Ascending aorta (tissue), 2 donors: Measurements from ENCODE around the gene VEPH1. TPM values are rescaled to one million over a fixed set of nuclear protein-coding genes. Genes with fewer than 3 reads are reported as not detected.

Source experiments
- DNase-seq, 2 donors: peaks; one replicate each; pipeline ENCODE4 v3.0.0-alpha.2; 2019; ENCODE audit warnings: low spot score in 2 of 2
- H3K27ac ChIP-seq, 2 donors: fragments of 200-600 bp; sonication (generic); one replicate each; pipeline ENCODE4 v1.5.1; 2016 to 2017; ENCODE audit warnings: mild to moderate bottlenecking in 1 of 2
- H3K27me3 ChIP-seq: fragments of 200-600 bp; sonication (generic); one replicate; pipeline ENCODE4 v1.5.1; 2017
- H3K36me3 ChIP-seq, 2 donors: fragments of 200-600 bp; sonication (generic); one replicate each; pipeline ENCODE4 v1.5.1; 2016
- H3K4me1 ChIP-seq, 2 donors: fragments of 200-600 bp; sonication (generic); one replicate each; pipeline ENCODE4 v1.5.1; 2016 to 2017; ENCODE audit warnings: mild to moderate bottlenecking in 1 of 2
- H3K4me3 ChIP-seq, 2 donors: fragments of 200-600 bp; sonication (generic); one replicate each; pipeline ENCODE4 v1.5.1; 2016 to 2017; ENCODE audit warnings: mild to moderate bottlenecking in 1 of 2
- H3K9me3 ChIP-seq, 2 donors: fragments of 200-600 bp; sonication (generic); one replicate each; pipeline ENCODE4 v1.5.1; 2016
- CTCF ChIP-seq, 3 experiments: fragments of 200-600 bp in 2 of 3; fragments of 450-650 bp in 1 of 3; sonication (generic) in 2 of 3; IDR thresholded peaks; one replicate each; pipeline ENCODE4 v1.5.1; 2016 to 2019; ENCODE audit warnings: antibody characterized with exemption in 3 of 3, mild to moderate bottlenecking in 1 of 3, moderate library complexity in 1 of 3
- intact Hi-C: fragments of 100-400 bp; cut with DNase I; formaldehyde crosslinking; loops from one replicate; pipeline ENCODE4 v1.15.1; 2023
- total RNA-seq: library from RNA; depleted of rRNA; stranded (reverse); fragments of >200 nt; gene quantifications from one replicate; pipeline ENCODE4 v1.1.0, GENCODE V29; 2016

Gene VEPH1
- total RNA-seq, 1 donor from 2014 or later: 2.2 TPM

GRCh38 chr3:157300094-157300493 is 203.1 kb downstream of the VEPH1 start:
- Histone ChIP-seq H3K4me1 (no peaks in the 10 kb centered on the region), H3K4me3 (no peak overlapping the region), H3K27ac (no peak overlapping the region), H3K27me3 (no peaks in the 10 kb centered on the region), H3K36me3 (no peaks in the 10 kb centered on the region), H3K9me3 (no peaks in the 10 kb centered on the region)
- no peak for DNase-seq
- no peak for TF ChIP-seq CTCF (IDR thresholded peaks at IDR 0.05)
- intact Hi-C loops: no loop called here

GRCh38 chr3:157297328-157297915 is 205.8 kb downstream of the VEPH1 start:
- no peak for DNase-seq
- no peak for TF ChIP-seq CTCF (IDR thresholded peaks at IDR 0.05)
- Histone ChIP-seq H3K27me3 (no peaks in the 10 kb centered on the region), H3K4me1 (no peaks in the 10 kb centered on the region), H3K9me3 (no peaks in the 10 kb centered on the region), H3K4me3 (no peak overlapping the region), H3K36me3 (no peaks in the 10 kb centered on the region), H3K27ac (no peak overlapping the region)
- intact Hi-C loops: no loop called here

- no peak for TF ChIP-seq CTCF (IDR thresholded peaks at IDR 0.05)
- H3K27me3 ChIP-seq: no peaks in the 10 kb centered on the region
- DNase-seq: no peak
- no peak overlapping the region for H3K27ac ChIP-seq
- no peaks in the 10 kb centered on the region for H3K4me1 ChIP-seq
- no peak overlapping the region for H3K4me3 ChIP-seq
- H3K9me3 ChIP-seq: no peaks in the 10 kb centered on the region
- intact Hi-C loops: no loop called here
- H3K36me3 ChIP-seq: no peaks in the 10 kb centered on the region
These were observed 208.3 kb downstream of the VEPH1 start for GRCh38 chr3:157294953-157295352.

GRCh38 chr3:157294491-157294890 is 208.7 kb downstream of the VEPH1 start:
- no peak for TF ChIP-seq CTCF (IDR thresholded peaks at IDR 0.05)
- DNase-seq: no peak
- intact Hi-C loops: no loop called here
- H3K4me1 ChIP-seq: no peaks in the 10 kb centered on the region
- H3K36me3 ChIP-seq: no peaks in the 10 kb centered on the region
- no peaks in the 10 kb centered on the region for H3K9me3 ChIP-seq
- no peak overlapping the region for H3K4me3 ChIP-seq
- H3K27ac ChIP-seq: no peak overlapping the region
- H3K27me3 ChIP-seq: no peaks in the 10 kb centered on the region

- Histone ChIP-seq H3K36me3 (no peaks in the 10 kb centered on the region), H3K4me1 (no peaks in the 10 kb centered on the region), H3K27ac (no peak overlapping the region), H3K9me3 (no peaks in the 10 kb centered on the region), H3K4me3 (no peak overlapping the region), H3K27me3 (no peaks in the 10 kb centered on the region)
- intact Hi-C loops: no loop called here
- no peak for TF ChIP-seq CTCF (IDR thresholded peaks at IDR 0.05)
- no peak for DNase-seq
These were observed 212.4 kb downstream of the VEPH1 start for GRCh38 chr3:157290766-157291165.

GRCh38 chr3:157285966-157286365 is 217.2 kb downstream of the VEPH1 start:
- Histone ChIP-seq H3K4me3 (no peak overlapping the region), H3K27ac (no peak overlapping the region), H3K9me3 (no peaks in the 10 kb centered on the region), H3K27me3 (no peaks in the 10 kb centered on the region), H3K4me1 (no peaks in the 10 kb centered on the region), H3K36me3 (no peaks in the 10 kb centered on the region)
- DNase-seq: no peak
- no peak for TF ChIP-seq CTCF (IDR thresholded peaks at IDR 0.05)
- intact Hi-C loops: no loop called here
